GM12878 (cell line): Measurements from ENCODE around the gene SFSWAP. TPM values are rescaled to one million over a fixed set of nuclear protein-coding genes. Genes with fewer than 3 reads are reported as not detected.
A peak's percentile ranks its signal among the peaks of the same experiment; 100 is the strongest.

ENCODE experiments used
- ATAC-seq: fragments of 200-7000 bp; cut with Tn5 transposase; 3 replicates; pipeline ENCODE4 v1.9.1; 2020; ENCODE audit warnings: mild to moderate bottlenecking, moderate library complexity
- BruUV-seq: library from RNA; stranded (reverse); fragments of 400-500 nt; replicated peaks from 2 replicates; lab custom pipeline; 2021; lab: Mats Ljungman, UMichigan
- CTCF ChIA-PET: fragments of 300-600 bp; sonication (Branson Sonifier 250); formaldehyde crosslinking; extraction: SDS; loops from one replicate; lab custom pipeline; 2021; ENCODE audit warnings: inconsistent platforms; lab: Yijun Ruan, JAX
- POLR2A ChIA-PET: fragments of 350-600 bp; formaldehyde crosslinking; extraction: SDS; loops from one replicate; lab custom pipeline; 2021; ENCODE audit warnings: inconsistent platforms; lab: Charles Lee
- RAD21 ChIA-PET: fragments of 300-600 bp; sonication (Branson Sonifier 250); formaldehyde crosslinking; loops from one replicate; lab custom pipeline; 2023; ENCODE audit warnings: antibody characterized with exemption; ENCODE audit not compliant: unreplicated experiment; lab: Charles Lee
- SMC1A ChIA-PET: fragments of 300-600 bp; sonication (Branson Sonifier 250); formaldehyde crosslinking; loops from one replicate; lab custom pipeline; 2023; ENCODE audit not compliant: unreplicated experiment, uncharacterized antibody; lab: Charles Lee
- DNase-seq: peaks from one replicate; pipeline ENCODE4 v3.0.0-alpha.2; 2011; ENCODE audit warnings: low read depth, low spot score
- FAIRE-seq: peaks from 3 replicates; lab custom pipeline; 2011; peaks lifted over from hg19 to GRCh38; lab: Jason Lieb, UNC
- H2AFZ ChIP-seq: 2 replicates; pipeline ENCODE4 v1.6.0; 2011; ENCODE audit warnings: low read depth, low read length, control low read depth; ENCODE audit not compliant: control insufficient read depth
- H3K27ac ChIP-seq: 2 replicates; pipeline ENCODE4 v1.5.1; 2011; ENCODE audit warnings: control low read depth; ENCODE audit not compliant: control insufficient read depth, insufficient read depth
- H3K27me3 ChIP-seq, 2 experiments: replicated peaks in 1 of 2; 2 replicates each; pipeline versions ENCODE4 v1.6.0 to v1.6.1; 2011; ENCODE audit warnings: low read length in 1 of 2; ENCODE audit not compliant: control insufficient read depth in 2 of 2, insufficient read depth in 2 of 2
- H3K36me3 ChIP-seq, 2 experiments: 2 replicates each; pipeline ENCODE4 v1.5.1; 2011; ENCODE audit warnings: low read length in 1 of 2; ENCODE audit not compliant: control insufficient read depth in 2 of 2, insufficient read depth in 2 of 2
- H3K4me1 ChIP-seq: 2 replicates; pipeline ENCODE4 v1.6.1; 2011; ENCODE audit warnings: mild to moderate bottlenecking, low read length, moderate library complexity, mixed read lengths; ENCODE audit not compliant: control insufficient read depth, insufficient read depth
- H3K4me2 ChIP-seq: 2 replicates; pipeline ENCODE4 v1.6.0; 2011; ENCODE audit warnings: control low read depth; ENCODE audit not compliant: control insufficient read depth, insufficient read depth
- H3K4me3 ChIP-seq: fragments of 200-600 bp; sonication (generic); 2 replicates; pipeline ENCODE4 v1.5.1; 2016
- H3K79me2 ChIP-seq: 2 replicates; pipeline ENCODE4 v1.6.0; 2011; ENCODE audit warnings: low read length; ENCODE audit not compliant: control insufficient read depth, insufficient read depth
- H3K9ac ChIP-seq: 2 replicates; pipeline ENCODE4 v1.8.0; 2011; ENCODE audit warnings: low read length, control low read depth, mixed read lengths; ENCODE audit not compliant: control insufficient read depth, insufficient read depth
- H3K9me3 ChIP-seq: replicated peaks from 3 replicates; pipeline ENCODE4 v1.5.1; 2011; ENCODE audit warnings: mild to moderate bottlenecking, low read length; ENCODE audit not compliant: control insufficient read depth, insufficient read depth
- H4K20me1 ChIP-seq: 2 replicates; pipeline ENCODE4 v1.6.0; 2011; ENCODE audit not compliant: control insufficient read depth, insufficient read depth
- EGR1 ChIP-seq, 2 experiments: IDR thresholded peaks; 1 replicate in 1 of 2; 2 replicates in 1 of 2; pipeline ENCODE4 v1.6.1; 2011 to 2012; ENCODE audit warnings: low read depth in 2 of 2, low read length in 2 of 2, borderline replicate concordance in 1 of 2, mild to moderate bottlenecking in 1 of 2, moderate library complexity in 1 of 2
- HDAC6 ChIP-seq: fragments of 200-600 bp; sonication (generic); IDR thresholded peaks from one replicate; pipeline ENCODE4 v1.8.0; 2017; ENCODE audit warnings: antibody characterized with exemption; ENCODE audit not compliant: unreplicated experiment
- SMAD1 ChIP-seq: fragments of 450-650 bp; IDR thresholded peaks from 2 replicates; pipeline ENCODE4 v1.6.1; 2018; ENCODE audit warnings: mild to moderate bottlenecking, low read depth; ENCODE audit not compliant: partially characterized antibody
- SMARCA5 ChIP-seq: fragments of 450-650 bp; IDR thresholded peaks from 2 replicates; pipeline ENCODE4 v1.6.1; 2017; ENCODE audit warnings: mild to moderate bottlenecking
- SREBF1 ChIP-seq: IDR thresholded peaks from 2 replicates; pipeline ENCODE4 v1.6.1; 2012; ENCODE audit warnings: mild to moderate bottlenecking, low read length
- TBL1XR1 ChIP-seq: IDR thresholded peaks from 2 replicates; pipeline ENCODE4 v1.6.1; 2012; ENCODE audit warnings: low read depth, low read length, improper control_type of control experiment
- ZBTB4 ChIP-seq: fragments of 450-650 bp; formaldehyde crosslinking; IDR thresholded peaks from 2 replicates; pipeline ENCODE4 v1.4.0; 2022; ENCODE audit warnings: mild to moderate bottlenecking, moderate library complexity
- WGBS: methylation state at CpG from one replicate; pipeline ENCODE4 v1.1.6; 2016; ENCODE audit warnings: low lambda C conversion rate; ENCODE audit not compliant: insufficient replicate concordance, insufficient coverage; ENCODE audit errors: missing lambda C conversion rate; 5-methylcytosine and 5-hydroxymethylcytosine counted together
- in situ Hi-C: fragments of 300-500 bp; cut with MboI; formaldehyde crosslinking; loops from 9 replicates; pipeline ENCODE4 v1.14.3; 2018; ENCODE audit warnings: mixed read lengths
- intact Hi-C: fragments of 100-400 bp; cut with micrococcal nuclease; formaldehyde crosslinking; loops from one replicate; pipeline ENCODE4 v1.14.2; 2022; ENCODE audit not compliant: unreplicated experiment
- polyA plus RNA-seq, 11 experiments: library from polyadenylated mRNA; depleted of rRNA in 4 of 11; unstranded in 6 of 11; stranded (reverse) in 5 of 11; fragments of >200 nt; fragmentation: Nextera tagmentation in 4 of 11; fragmentation: Illumina TruSeq in 1 of 11; extraction: Ambion mirVana in 4 of 11; extraction: Trizol in 1 of 11; gene quantifications; 1 replicate in 1 of 11; 2 replicates in 10 of 11; pipeline versions ENCODE4 v1.2.1 to v1.2.3, GENCODE V29; 2011 to 2016; ENCODE audit warnings: inconsistent platforms in 2 of 11, missing spikeins in 2 of 11, low read depth in 1 of 11
- total RNA-seq, 4 experiments: library from RNA; depleted of rRNA in 3 of 4; stranded (reverse); fragments of >200 nt in 3 of 4; fragmentation: Illumina TruSeq in 1 of 4; extraction: Trizol in 1 of 4; gene quantifications; 2 replicates each; pipeline versions ENCODE4 v1.2.1 to v1.2.3, GENCODE V29; 2013 to 2021
- TF ChIP-seq, protein P1 (sequence below): fragments of 450-650 bp; formaldehyde crosslinking; IDR thresholded peaks from 2 replicates; pipeline ENCODE4 v1.4.0; 2020; ENCODE audit warnings: mild to moderate bottlenecking, moderate library complexity

Gene SFSWAP
- total and polyA plus RNA-seq, 10 of the 15 experiments (the other 5 are each of a cell fraction or from before 2014, with no cell fraction given) = 1.8 to 48.6 (median 25.0) TPM

GRCh38 chr12:131801254-131801866 is 90.5 kb downstream of the SFSWAP start:
- SMC1A ChIA-PET = no interaction called here
- ATAC-seq (no peak), FAIRE-seq (no peak), DNase-seq (no peak)
- intact Hi-C loops (no loop called here), in situ Hi-C loops (no loop called here)
- no TSS peak for BruUV-seq
- H3K4me1 ChIP-seq = no peaks in the 10 kb centered on the region
- H3K36me3 ChIP-seq = peaks cover 2 to 3% of the 10 kb centered on the region in 2 experiments; a peak in 3 of 4 replicates
- no peak overlapping the region for H3K27ac ChIP-seq
- RAD21 ChIA-PET = no interaction called here
- H3K79me2 ChIP-seq = no peaks in the 10 kb centered on the region
- no peak overlapping the region for H3K4me3 ChIP-seq
- TF ChIP-seq HDAC6 = no peak
- TF ChIP-seq TBL1XR1 = no peak
- 0 out of 3 replicates have a peak, but pooled peaks of 1 of the 2 experiments have one; percentile 24 for TF ChIP-seq EGR1 (IDR thresholded peaks at IDR 0.05; ENCODE audit: borderline replicate concordance in 1 of 2, low read depth in 2 of 2, low read length in 2 of 2)
- H3K27me3 ChIP-seq = no peaks in the 10 kb centered on the region
- no peaks in the 10 kb centered on the region for H3K9me3 ChIP-seq
- H3K4me2 ChIP-seq = no peak overlapping the region
- no peak overlapping the region for H2AFZ ChIP-seq
- CTCF ChIA-PET = no interaction called here
- H4K20me1 ChIP-seq = no peaks in the 10 kb centered on the region
- 85% methylated on average over 24 of the region's 35 CpGs for WGBS
- no peak overlapping the region for H3K9ac ChIP-seq
- POLR2A ChIA-PET = interaction anchor here (0.8 kb wide), 1 partner anchor 12 kb away, joined by 3 read pairs; no protein-coding TSS in a partner anchor

- Histone ChIP-seq H4K20me1 (no peaks in the 10 kb centered on the region), H3K9me3 (no peaks in the 10 kb centered on the region; the same call in 2 of the 3 replicates), H3K27me3 (no peaks in the 10 kb centered on the region), H3K4me3 (no peak overlapping the region), H3K4me2 (no peak overlapping the region), H3K9ac (no peak overlapping the region), H3K4me1 (no peaks in the 10 kb centered on the region), H3K36me3 (peaks cover 2 to 3% of the 10 kb centered on the region in 2 experiments; a peak in 3 of 4 replicates), H3K79me2 (no peaks in the 10 kb centered on the region), H2AFZ (no peak overlapping the region), H3K27ac (no peak overlapping the region)
- ChIA-PET RAD21 (interaction anchor here (0.7 kb wide), 1 partner anchor 255 kb away, joined by 3 read pairs; no protein-coding TSS in a partner anchor), POLR2A (no interaction called here), SMC1A (no interaction called here), CTCF (no interaction called here)
- FAIRE-seq (no peak), ATAC-seq (no peak), DNase-seq (no peak)
- intact Hi-C loops = no loop called here
- in situ Hi-C loops = no loop called here
- no TSS peak for BruUV-seq
- WGBS = 60% methylated on average over 11 of the region's 11 CpGs
- TF ChIP-seq ZBTB4 (CRISPR knock-in tag) = no peak
- TF ChIP-seq HDAC6 = no peak
- TF ChIP-seq SMAD1 = no peak
- TF ChIP-seq, protein P1, sequence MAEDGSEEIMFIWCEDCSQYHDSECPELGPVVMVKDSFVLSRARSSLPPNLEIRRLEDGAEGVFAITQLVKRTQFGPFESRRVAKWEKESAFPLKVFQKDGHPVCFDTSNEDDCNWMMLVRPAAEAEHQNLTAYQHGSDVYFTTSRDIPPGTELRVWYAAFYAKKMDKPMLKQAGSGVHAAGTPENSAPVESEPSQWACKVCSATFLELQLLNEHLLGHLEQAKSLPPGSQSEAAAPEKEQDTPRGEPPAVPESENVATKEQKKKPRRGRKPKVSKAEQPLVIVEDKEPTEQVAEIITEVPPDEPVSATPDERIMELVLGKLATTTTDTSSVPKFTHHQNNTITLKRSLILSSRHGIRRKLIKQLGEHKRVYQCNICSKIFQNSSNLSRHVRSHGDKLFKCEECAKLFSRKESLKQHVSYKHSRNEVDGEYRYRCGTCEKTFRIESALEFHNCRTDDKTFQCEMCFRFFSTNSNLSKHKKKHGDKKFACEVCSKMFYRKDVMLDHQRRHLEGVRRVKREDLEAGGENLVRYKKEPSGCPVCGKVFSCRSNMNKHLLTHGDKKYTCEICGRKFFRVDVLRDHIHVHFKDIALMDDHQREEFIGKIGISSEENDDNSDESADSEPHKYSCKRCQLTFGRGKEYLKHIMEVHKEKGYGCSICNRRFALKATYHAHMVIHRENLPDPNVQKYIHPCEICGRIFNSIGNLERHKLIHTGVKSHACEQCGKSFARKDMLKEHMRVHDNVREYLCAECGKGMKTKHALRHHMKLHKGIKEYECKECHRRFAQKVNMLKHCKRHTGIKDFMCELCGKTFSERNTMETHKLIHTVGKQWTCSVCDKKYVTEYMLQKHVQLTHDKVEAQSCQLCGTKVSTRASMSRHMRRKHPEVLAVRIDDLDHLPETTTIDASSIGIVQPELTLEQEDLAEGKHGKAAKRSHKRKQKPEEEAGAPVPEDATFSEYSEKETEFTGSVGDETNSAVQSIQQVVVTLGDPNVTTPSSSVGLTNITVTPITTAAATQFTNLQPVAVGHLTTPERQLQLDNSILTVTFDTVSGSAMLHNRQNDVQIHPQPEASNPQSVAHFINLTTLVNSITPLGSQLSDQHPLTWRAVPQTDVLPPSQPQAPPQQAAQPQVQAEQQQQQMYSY = no peak
- TF ChIP-seq SREBF1 = no peak
- no peak for TF ChIP-seq SMARCA5
These were observed 93.2 kb downstream of the SFSWAP start for GRCh38 chr12:131803961-131804521.
